Natural killer cell treated with Interleukin-12 subunit alpha and Interleukin-12 subunit beta and Interleukin-15 and Interleukin-18, amount 100 ng/mL, for 72 hours (primary cell): ENCODE measurements around the gene SH3YL1. TPM values are rescaled to one million over a fixed set of nuclear protein-coding genes. Genes with fewer than 3 reads are reported as not detected.

Experiments
- ATAC-seq, 2 donors: fragments of 150-1000 bp; cut with Tn5 transposase in 1 of 2; sonication (Bioruptor Pico), chemical (Tn5 transposase) in 1 of 2; 2 replicates each; pipeline ENCODE4 v1.10.0; 2021
- DNase-seq: peaks from one replicate; pipeline ENCODE4 v3.0.0; 2022; ENCODE audit warnings: low spot score
- H3K27ac Mint-ChIP-seq, 2 donors: 1 replicate in 1 of 2; 2 replicates in 1 of 2; pipeline ENCODE4 v1.8.0; 2022; ENCODE audit warnings: mixed read lengths in 2 of 2, mild to moderate bottlenecking in 1 of 2, moderate library complexity in 1 of 2
- H3K27me3 Mint-ChIP-seq, 2 donors: 1 replicate in 1 of 2; 2 replicates in 1 of 2; pipeline ENCODE4 v1.8.0; 2022; ENCODE audit warnings: mixed read lengths in 2 of 2
- H3K36me3 Mint-ChIP-seq: one replicate; pipeline ENCODE4 v1.8.0; 2022; ENCODE audit warnings: mixed read lengths
- H3K4me1 Mint-ChIP-seq, 2 donors: 1 replicate in 1 of 2; 2 replicates in 1 of 2; pipeline ENCODE4 v1.8.0; 2022; ENCODE audit warnings: low read depth in 2 of 2, mixed read lengths in 2 of 2, mild to moderate bottlenecking in 1 of 2
- H3K4me3 Mint-ChIP-seq: one replicate; pipeline ENCODE4 v1.8.0; 2022; ENCODE audit warnings: mixed read lengths
- H3K9me3 Mint-ChIP-seq: 2 replicates; pipeline ENCODE4 v1.8.0; 2022; ENCODE audit warnings: mixed read lengths
- total RNA-seq, 2 donors: library from RNA; stranded (reverse); gene quantifications; one replicate each; pipeline ENCODE4 v1.2.3, GENCODE V29; 2022

Gene SH3YL1
- total RNA-seq, 2 donors from 2014 or later = 15.4 to 17.5 TPM

GRCh38 chr2:275466-275865 is 11.6 kb upstream of the SH3YL1 start:
- Mint-ChIP-seq H3K4me1 (peaks cover 15 to 26% of the 10 kb centered on the region in 2 donors), H3K27ac (no peak overlapping the region), H3K36me3 (peaks cover 30% of the 10 kb centered on the region), H3K27me3 (no peaks in the 10 kb centered on the region), H3K9me3 (no peaks in the 10 kb centered on the region), H3K4me3 (no peak overlapping the region)
- DNase-seq = no peak
- ATAC-seq = no peak

GRCh38 chr2:274503-274902 is 10.7 kb upstream of the SH3YL1 start:
- ATAC-seq = no peak
- Mint-ChIP-seq H3K4me3 (no peak overlapping the region), H3K4me1 (peaks cover 25 to 36% of the 10 kb centered on the region in 2 donors), H3K36me3 (peaks cover 30% of the 10 kb centered on the region), H3K9me3 (no peaks in the 10 kb centered on the region), H3K27me3 (no peaks in the 10 kb centered on the region), H3K27ac (no peak overlapping the region)
- DNase-seq = no peak

DNA sequence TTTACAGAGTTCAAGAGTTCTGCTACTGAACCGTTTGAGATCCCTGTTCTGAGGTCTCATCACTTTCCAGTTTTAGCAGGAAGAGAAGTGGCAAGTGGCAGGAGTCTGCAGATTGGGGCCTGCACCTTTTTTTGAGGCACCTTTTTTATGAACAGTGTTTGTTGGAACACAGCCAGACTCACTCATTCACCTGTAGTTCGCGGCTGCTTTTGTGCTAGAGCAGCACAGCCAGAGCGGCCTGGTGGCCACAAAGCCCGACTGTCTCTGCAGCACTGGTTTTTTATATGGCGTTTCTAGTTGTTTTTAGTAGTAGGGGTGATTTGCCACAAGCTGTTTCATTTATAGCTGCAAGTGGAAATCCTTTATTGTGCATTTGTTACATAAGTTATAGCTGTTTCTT is 9.5 kb upstream of the SH3YL1 start:
- no peak for ATAC-seq
- H3K36me3 Mint-ChIP-seq = peaks cover 30% of the 10 kb centered on the region
- no peaks in the 10 kb centered on the region for H3K27me3 Mint-ChIP-seq
- no peak overlapping the region for H3K4me3 Mint-ChIP-seq
- H3K27ac Mint-ChIP-seq = peak overlapping the region in 1 of 2 donors; percentile 61
- H3K9me3 Mint-ChIP-seq = no peaks in the 10 kb centered on the region
- DNase-seq = no peak
- peaks cover 33 to 38% of the 10 kb centered on the region in 2 donors for H3K4me1 Mint-ChIP-seq

GRCh38 chr2:271917-272316 is 8.1 kb upstream of the SH3YL1 start:
- Mint-ChIP-seq H3K4me3 (no peak overlapping the region), H3K36me3 (peaks cover 20% of the 10 kb centered on the region), H3K27me3 (no peaks in the 10 kb centered on the region), H3K9me3 (no peaks in the 10 kb centered on the region), H3K4me1 (peaks cover 40 to 42% of the 10 kb centered on the region in 2 donors), H3K27ac (no peak overlapping the region)
- ATAC-seq (no peak), DNase-seq (no peak)

- ATAC-seq = no peak
- H3K4me1 Mint-ChIP-seq = peaks cover 45 to 46% of the 10 kb centered on the region in 2 donors
Measured at GRCh38 chr2:270861-271260, 7.0 kb upstream of the SH3YL1 start.

GRCh38 chr2:269356-270030 is 5.7 kb upstream of the SH3YL1 start:
- no peak overlapping the region for H3K27ac Mint-ChIP-seq
- no peak for DNase-seq
- H3K4me1 Mint-ChIP-seq = peaks cover 49 to 58% of the 10 kb centered on the region in 2 donors
- no peaks in the 10 kb centered on the region for H3K9me3 Mint-ChIP-seq
- H3K27me3 Mint-ChIP-seq = no peaks in the 10 kb centered on the region
- no peak overlapping the region for H3K4me3 Mint-ChIP-seq
- H3K36me3 Mint-ChIP-seq = peaks cover 11% of the 10 kb centered on the region
- no peak for ATAC-seq

More at GRCh38 chr2:270861-271260, 7.0 kb upstream of the SH3YL1 start:
- Mint-ChIP-seq H3K36me3 (peaks cover 11% of the 10 kb centered on the region), H3K27me3 (no peaks in the 10 kb centered on the region), H3K27ac (peak overlapping the region in 1 of 2 donors; percentile 2), H3K4me3 (no peak overlapping the region), H3K9me3 (no peaks in the 10 kb centered on the region)
- DNase-seq = no peak

- no peaks in the 10 kb centered on the region for H3K27me3 Mint-ChIP-seq
- peaks cover 48 to 58% of the 10 kb centered on the region in 2 donors for H3K4me1 Mint-ChIP-seq
- H3K9me3 Mint-ChIP-seq = no peaks in the 10 kb centered on the region
- no peak for DNase-seq
- H3K27ac Mint-ChIP-seq = no peak overlapping the region
- peaks cover 11% of the 10 kb centered on the region for H3K36me3 Mint-ChIP-seq
- no peak for ATAC-seq
- no peak overlapping the region for H3K4me3 Mint-ChIP-seq
Measured at GRCh38 chr2:268323-268722, 4.5 kb upstream of the SH3YL1 start.

DNA sequence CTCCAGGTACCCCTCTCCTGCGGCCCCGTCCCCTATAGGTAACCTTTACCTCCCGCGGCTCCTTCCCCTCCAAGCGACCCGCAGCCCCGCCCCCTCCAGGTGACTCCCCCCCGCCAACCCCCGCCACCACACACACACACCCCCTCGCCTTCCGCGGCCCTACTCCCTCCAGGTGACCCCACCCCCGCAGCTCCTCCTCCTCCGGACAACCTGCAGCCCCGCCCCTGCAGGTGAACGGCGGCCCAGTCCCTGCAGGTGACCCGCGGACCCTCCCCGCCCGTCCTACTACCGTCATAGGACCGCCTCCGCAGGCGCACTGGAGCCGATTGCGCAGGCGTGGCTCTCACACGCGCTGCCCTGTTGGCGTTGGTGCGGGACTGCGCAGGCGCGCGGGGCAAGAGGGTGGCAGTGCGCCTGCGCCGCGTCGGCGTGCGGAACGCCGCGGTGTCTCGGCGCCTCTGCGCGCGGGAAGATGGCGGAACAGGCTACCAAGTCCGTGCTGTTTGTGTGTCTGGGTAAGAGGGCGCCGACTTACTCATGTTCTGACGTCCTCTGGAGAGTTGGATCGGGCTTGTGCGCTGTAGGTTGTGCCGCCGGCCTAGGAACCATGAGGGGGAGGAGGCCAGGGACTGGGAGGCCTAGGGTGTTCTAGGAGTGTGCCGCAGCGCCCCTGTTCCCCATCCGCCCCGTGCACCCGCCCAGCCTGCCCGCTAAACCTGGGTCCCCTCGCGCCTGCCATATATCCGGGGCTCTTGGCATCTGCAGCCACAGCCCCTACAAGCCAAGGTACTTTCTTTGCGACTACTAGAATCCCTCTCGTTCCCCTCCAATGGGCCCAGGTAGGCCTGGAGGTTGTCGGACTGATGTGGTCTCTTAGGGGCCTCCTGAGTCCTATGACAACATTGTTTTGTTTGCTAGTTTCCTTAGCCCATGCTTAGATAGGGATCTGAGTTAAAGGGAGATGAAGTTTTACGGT is 949 bp upstream of the SH3YL1 start, which contains the start of gene ACP1:
TSS of gene ACP1 (plus strand) at position 455 of the 976 bp plus-strand sequence. CDS start at position 473, 18 bp downstream.
- ATAC-seq = peak; percentile 92 to 94
- H3K27me3 Mint-ChIP-seq = no peaks in the 10 kb centered on the region
- H3K9me3 Mint-ChIP-seq = no peaks in the 10 kb centered on the region
- H3K4me3 Mint-ChIP-seq = peak within 1 kb of the TSS; percentile 91
- peaks cover 23 to 42% of the 10 kb centered on the region in 2 donors for H3K4me1 Mint-ChIP-seq
- H3K27ac Mint-ChIP-seq = peak within 1 kb of the TSS; percentile 78 to 85
- DNase-seq = peak; percentile 96
- H3K36me3 Mint-ChIP-seq = no peaks in the 10 kb centered on the region

- peaks cover 19 to 29% of the 10 kb centered on the region in 2 donors for H3K4me1 Mint-ChIP-seq
- no peak for ATAC-seq
- no peaks in the 10 kb centered on the region for H3K9me3 Mint-ChIP-seq
- H3K27me3 Mint-ChIP-seq = no peaks in the 10 kb centered on the region
- H3K27ac Mint-ChIP-seq = no peak overlapping the region
- no peak for DNase-seq
- H3K36me3 Mint-ChIP-seq = peaks cover 4% of the 10 kb centered on the region
- peak overlapping the region; percentile 78 for H3K4me3 Mint-ChIP-seq
Measured at GRCh38 chr2:263022-263738, 652 bp downstream of the SH3YL1 start.

- Mint-ChIP-seq H3K9me3 (no peaks in the 10 kb centered on the region), H3K4me1 (peaks cover 11 to 21% of the 10 kb centered on the region in 2 donors), H3K4me3 (no peak overlapping the region), H3K27me3 (no peaks in the 10 kb centered on the region), H3K36me3 (peaks cover 5% of the 10 kb centered on the region), H3K27ac (no peak overlapping the region)
- DNase-seq = no peak
- ATAC-seq = no peak
Measured at GRCh38 chr2:262117-262516, 1.7 kb downstream of the SH3YL1 start.

GRCh38 chr2:260507-261161 is 3.2 kb downstream of the SH3YL1 start:
- Mint-ChIP-seq H3K9me3 (no peaks in the 10 kb centered on the region), H3K27ac (no peak overlapping the region), H3K36me3 (peaks cover 5% of the 10 kb centered on the region), H3K27me3 (no peaks in the 10 kb centered on the region), H3K4me1 (peaks cover 4 to 11% of the 10 kb centered on the region in 2 donors), H3K4me3 (no peak overlapping the region)
- ATAC-seq = no peak
- no peak for DNase-seq

DNA sequence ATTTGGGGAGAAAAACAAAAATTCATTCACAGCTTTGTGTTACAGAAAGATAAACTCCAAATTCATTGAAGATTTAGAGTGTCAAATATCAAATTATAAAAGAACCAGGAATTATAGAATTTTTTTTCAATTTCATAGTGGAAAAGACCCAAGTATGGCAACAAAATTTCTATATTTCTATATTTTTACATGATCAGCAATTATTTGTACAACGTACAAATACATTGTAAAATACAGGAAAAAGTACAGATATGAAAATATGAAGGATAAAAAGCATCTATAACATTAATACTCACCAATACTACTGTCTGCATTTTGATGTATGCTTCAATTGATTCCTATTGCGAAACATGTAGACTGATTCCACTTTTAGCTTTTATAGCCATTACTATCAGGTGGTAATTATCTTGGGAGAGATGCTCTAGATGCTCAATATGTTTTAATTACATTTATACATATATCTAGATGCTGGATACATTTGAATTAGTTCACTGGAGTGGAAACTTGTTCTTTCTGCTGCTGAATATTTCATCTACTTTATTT is 4.0 kb downstream of the SH3YL1 start:
- ATAC-seq (no peak), DNase-seq (no peak)
- H3K27me3 Mint-ChIP-seq = no peaks in the 10 kb centered on the region
- H3K36me3 Mint-ChIP-seq = peaks cover 5% of the 10 kb centered on the region
- no peaks in the 10 kb centered on the region for H3K9me3 Mint-ChIP-seq
- H3K4me3 Mint-ChIP-seq = no peak overlapping the region
- peaks cover 2 to 3% of the 10 kb centered on the region in 2 donors for H3K4me1 Mint-ChIP-seq
- no peak overlapping the region for H3K27ac Mint-ChIP-seq

GRCh38 chr2:258933-259332 is 4.9 kb downstream of the SH3YL1 start:
- Mint-ChIP-seq H3K4me1 (no peaks in the 10 kb centered on the region), H3K4me3 (no peak overlapping the region), H3K9me3 (no peaks in the 10 kb centered on the region), H3K27ac (no peak overlapping the region), H3K36me3 (peaks cover 5% of the 10 kb centered on the region), H3K27me3 (no peaks in the 10 kb centered on the region)
- ATAC-seq (no peak), DNase-seq (no peak)
